GM18951 (cell line): Measurements from ENCODE around the gene ACTR3.
"Not testable (repeated sequence)": the region's sequence is repeated elsewhere in the genome, so short reads cannot be mapped to it uniquely, and the experiment has no call there.

Experiments
- POLR2A ChIP-seq: IDR thresholded peaks from 4 replicates; pipeline ENCODE4 v1.6.1; 2011; ENCODE audit warnings: mild to moderate bottlenecking; ENCODE audit not compliant: insufficient read length, insufficient read depth; ENCODE audit errors: extremely low read depth
- in situ Hi-C: fragments of 300-500 bp; cut with MboI; formaldehyde crosslinking; loops from one replicate; pipeline ENCODE4 v1.12.0; 2022; ENCODE audit warnings: low sequenced_read_pairs, mixed read lengths, inconsistent platforms; ENCODE audit not compliant: unreplicated experiment

The ACTR3 gene

GRCh38 chr2:113889471-113890252 lies at the start of gene ACTR3:
TSS of gene ACTR3 (plus strand) at chr2:113890089. CDS start at chr2:113890280, 191 bp downstream.
- peak; percentile 63 for TF ChIP-seq POLR2A
- in situ Hi-C loops, result no loop called here

DNA sequence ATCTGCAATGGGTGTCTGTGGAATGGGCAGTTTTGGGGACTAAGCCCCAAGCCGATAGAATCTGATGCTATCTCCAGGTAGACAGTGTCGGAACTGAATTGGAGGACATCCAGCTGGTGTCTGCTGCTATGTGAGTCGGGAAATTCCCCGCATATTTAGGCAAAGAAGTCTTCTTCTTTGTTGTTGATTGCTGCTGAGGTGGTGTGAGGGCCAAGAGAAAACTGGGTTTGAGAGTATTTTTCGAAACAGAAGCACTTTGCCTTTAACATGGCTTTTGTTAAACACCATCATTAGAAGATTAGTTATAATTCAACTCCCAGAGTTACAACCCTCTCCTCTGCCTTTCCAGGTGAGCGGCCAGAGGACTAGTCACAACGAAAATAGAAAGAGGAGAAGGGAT lies 49.4 kb upstream of the ACTR3 start:
- in situ Hi-C loops, result no loop called here
- no peak for TF ChIP-seq POLR2A

DNA sequence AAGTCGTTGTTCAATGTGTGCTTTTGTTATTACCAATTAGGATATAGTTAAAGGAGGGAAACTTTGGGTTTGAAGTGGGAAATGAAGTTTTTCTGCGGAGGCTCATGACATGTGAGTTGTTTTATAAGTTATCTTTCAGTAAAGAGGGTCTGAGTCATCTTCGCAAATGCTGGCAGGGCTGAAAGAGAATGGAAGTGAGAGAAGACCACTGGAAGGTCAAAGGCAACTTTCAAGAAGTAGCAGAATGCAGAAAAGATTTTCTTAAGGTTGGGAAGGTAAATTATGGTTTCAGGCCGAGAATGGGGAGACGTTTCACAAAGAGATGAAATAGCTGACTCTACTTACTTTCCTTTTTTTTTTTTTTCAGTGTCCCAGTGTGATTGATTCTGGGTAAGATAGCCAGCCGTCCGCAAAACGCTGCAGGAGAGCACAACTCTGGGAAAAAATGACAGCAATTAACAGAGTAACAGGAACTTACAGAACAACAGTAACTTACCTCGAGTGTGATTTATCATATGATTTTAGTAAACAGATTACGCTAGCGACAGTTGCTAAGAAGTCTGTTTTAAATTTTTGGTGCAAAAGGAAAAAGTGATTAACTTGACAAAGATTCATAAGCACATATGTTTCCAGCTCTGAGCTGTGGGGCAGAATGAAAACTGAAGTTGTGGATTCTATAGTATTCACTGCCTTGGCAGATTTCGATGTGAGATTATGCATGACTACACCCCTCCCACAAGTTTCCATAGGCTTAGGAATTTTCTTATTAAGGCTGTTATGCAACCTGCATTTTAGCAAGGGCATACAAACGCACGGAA lies 46.8 kb upstream of the ACTR3 start:
- no peak for TF ChIP-seq POLR2A
- in situ Hi-C loops, result no loop called here

GRCh38 chr2:113843737-113844050 lies 46.2 kb upstream of the ACTR3 start:
- in situ Hi-C loops, result not testable (repeated sequence)

DNA sequence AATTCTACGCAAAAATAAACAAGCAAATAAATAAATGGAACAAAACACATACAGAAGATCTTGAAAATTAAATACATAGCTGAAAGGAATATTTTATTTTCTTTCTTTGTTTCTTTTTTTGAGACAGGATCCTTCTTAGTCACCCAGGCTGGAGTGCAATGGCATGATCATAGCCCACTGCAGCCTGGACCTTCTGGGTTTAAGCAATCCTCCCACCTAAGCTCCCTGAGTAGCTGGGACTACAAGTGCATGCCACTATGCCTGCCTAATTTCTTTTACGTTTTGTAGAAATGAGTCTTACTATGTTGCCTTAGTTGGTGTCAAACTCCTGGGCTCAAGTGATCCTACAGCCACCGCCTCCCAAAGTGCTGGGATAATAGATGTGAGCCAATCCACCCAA lies 44.6 kb upstream of the ACTR3 start:
- in situ Hi-C loops, result no loop called here

GRCh38 chr2:113845796-113846195 lies 44.1 kb upstream of the ACTR3 start:
- in situ Hi-C loops, result not testable (repeated sequence)

More for the DNA sequence above, 44.6 kb upstream of the ACTR3 start:
- no peak for TF ChIP-seq POLR2A

- in situ Hi-C loops, result no loop called here
- no peak for TF ChIP-seq POLR2A
Observed at GRCh38 chr2:113846429-113846828, 43.5 kb upstream of the ACTR3 start.

DNA sequence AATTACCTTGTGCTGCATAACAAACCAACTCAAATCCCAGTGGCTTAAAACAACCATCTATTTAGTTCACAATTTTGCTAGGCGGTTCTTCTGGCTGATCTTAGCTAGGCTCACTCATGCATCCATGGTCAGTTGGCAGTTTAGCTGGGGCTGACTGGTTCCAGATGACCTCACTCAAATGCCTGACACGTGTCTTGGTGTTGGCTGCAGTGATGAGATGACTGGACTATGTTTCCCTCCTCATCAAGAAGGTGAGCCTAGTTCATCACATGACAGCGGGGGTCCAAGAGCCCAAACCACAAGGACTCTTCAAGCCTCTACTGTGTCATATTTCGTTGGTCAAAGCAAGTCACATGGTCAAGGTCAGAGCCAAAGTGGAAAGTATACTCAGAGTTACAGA lies 42.7 kb upstream of the ACTR3 start:
- TF ChIP-seq POLR2A, result no peak
- in situ Hi-C loops, result no loop called here

- in situ Hi-C loops, result no loop called here
- TF ChIP-seq POLR2A, result no peak
Observed at GRCh38 chr2:113848758-113849415, 41.0 kb upstream of the ACTR3 start.

GRCh38 chr2:113850687-113851086 lies 39.2 kb upstream of the ACTR3 start:
- TF ChIP-seq POLR2A, result no peak
- in situ Hi-C loops, result no loop called here

DNA sequence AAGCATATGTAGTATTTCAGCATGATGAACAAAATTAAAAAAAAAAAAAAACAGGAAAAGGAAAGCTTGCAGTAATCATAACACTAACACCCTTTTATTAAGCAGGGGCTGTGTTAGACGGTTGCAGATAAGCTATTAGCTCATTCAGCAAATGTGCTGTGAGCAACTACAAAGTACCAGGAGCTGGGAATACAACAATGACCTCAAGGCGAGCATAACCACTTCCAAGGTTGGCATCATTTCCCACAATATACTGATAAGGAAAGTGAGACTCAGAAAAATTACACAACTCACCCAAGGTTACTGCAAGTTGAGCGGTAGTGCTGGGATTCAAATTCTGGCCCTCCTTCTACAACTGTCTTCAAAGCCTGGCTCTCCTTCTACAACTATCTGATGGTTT lies 38.2 kb upstream of the ACTR3 start:
- in situ Hi-C loops, result no loop called here
- TF ChIP-seq POLR2A, result no peak

- TF ChIP-seq POLR2A, result no peak
- in situ Hi-C loops, result no loop called here
Observed at GRCh38 chr2:113854208-113854607, 35.7 kb upstream of the ACTR3 start.

DNA sequence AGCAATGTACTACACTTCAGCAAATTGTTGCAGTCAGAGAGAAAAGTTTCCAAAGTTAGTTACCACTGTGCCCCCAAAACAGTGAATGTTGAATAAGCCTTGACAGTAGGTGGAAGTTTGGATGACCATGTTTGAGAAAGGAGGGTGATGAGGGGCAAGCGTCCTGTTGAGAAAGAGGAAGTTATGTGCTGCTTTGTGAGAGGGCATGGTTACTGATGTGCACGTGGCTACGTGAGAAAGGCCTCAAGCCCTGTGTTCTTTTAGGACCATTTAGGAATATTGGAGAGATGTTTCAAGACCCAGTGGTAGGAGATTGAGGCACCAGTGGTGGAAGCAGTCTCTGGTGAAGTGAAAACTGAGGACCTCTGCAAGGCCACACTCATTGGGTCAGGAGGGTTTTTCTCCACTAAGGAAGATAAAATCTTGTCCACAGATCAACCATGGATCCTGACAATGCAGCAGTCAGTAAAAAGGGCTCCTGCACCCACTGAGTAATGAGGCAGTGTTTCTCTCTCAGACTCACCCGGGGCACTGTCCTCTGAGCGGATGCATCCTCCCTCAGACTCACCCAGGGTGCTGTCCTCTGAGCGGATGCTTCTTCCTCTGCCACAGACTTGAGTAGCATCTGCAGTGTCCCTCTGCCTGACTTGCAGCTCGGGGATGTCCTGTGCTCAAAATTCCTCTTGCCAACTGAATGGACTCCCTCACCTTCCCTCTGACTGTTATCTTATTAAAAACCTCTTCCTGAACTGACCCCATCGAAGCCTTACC lies 34.7 kb upstream of the ACTR3 start:
- no peak for TF ChIP-seq POLR2A
- in situ Hi-C loops, result no loop called here

DNA sequence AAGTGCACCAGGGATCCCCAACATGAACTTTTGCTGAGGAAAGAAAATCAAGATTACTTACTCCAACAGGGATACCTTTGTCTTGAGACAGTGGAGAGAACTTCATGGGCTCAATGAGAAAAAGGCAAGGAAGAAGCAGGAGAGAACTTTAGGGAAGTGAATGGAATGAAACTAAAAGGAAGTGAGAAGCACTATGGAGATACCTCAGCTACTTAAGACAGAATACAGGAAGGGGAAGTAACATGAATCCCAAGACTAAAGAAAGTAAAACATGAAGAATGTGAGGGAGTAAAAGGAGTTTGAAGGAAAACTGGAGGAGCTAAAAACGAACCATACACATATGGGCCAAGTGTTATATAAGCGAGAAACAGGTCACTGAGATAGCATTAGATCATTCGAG lies 32.4 kb upstream of the ACTR3 start:
- TF ChIP-seq POLR2A, result no peak

More for the DNA sequence above, 32.4 kb upstream of the ACTR3 start:
- in situ Hi-C loops, result no loop called here
